Measurements from ENCODE around the gene ACBD6. TPM values are rescaled to one million over a fixed set of nuclear protein-coding genes. Genes with fewer than 3 reads are reported as not detected.

Gene ACBD6
- total and polyA plus RNA-seq, 2 experiments from 2014 or later = 75.7 to 88.8 TPM

DNA sequence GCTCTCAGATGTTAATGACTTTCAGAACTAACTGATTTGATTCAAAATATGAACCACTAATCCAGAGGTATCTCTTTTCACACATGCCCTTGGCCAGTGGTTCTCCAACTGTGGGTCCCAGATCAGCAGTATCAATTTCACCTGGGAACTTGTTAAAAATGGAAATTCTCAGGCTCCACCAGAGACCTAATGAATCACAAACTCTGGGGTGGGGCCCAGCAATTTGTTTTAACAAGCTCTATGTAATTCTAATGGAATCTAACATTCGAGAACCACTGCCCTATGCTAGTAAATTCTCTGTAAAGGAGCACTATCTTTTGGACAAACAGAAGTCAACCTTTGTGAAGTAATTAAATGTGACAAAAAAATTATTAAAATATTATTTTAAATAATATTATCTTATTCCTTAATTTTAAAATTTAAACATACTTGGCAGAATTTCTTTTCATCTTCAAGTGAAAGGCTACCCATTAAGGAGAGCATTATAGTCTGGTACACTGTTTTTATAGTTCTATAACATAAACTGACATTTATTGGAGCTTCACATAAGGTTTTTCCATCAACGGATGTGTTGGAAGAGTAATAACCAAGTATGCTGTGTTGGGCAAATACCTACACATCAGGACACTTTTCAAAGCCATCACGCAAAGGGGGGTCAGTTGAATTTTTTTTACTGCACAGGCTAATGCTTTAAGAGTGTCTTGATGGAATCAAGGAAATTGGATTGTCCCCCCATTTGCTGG is 141.9 kb downstream of the ACBD6 start:
- no peak for ATAC-seq
- Mint-ChIP-seq H3K36me3 (ENCODE audit: low read depth) (no peaks in the 10 kb centered on the region), H3K4me3 (no peak overlapping the region), H3K27ac (no peak overlapping the region), H3K9me3 (no peaks in the 10 kb centered on the region), H3K4me1 (peaks cover 31% of the 10 kb centered on the region), H3K27me3 (ENCODE audit: insufficient read depth, low read depth, poor library complexity) (no peaks in the 10 kb centered on the region)
- TF ChIP-seq ZNF331 (CRISPR knock-in tag; IDR thresholded peaks at IDR 0.05; ENCODE audit: low read depth) = no peak
- TF ChIP-seq, protein P1, sequence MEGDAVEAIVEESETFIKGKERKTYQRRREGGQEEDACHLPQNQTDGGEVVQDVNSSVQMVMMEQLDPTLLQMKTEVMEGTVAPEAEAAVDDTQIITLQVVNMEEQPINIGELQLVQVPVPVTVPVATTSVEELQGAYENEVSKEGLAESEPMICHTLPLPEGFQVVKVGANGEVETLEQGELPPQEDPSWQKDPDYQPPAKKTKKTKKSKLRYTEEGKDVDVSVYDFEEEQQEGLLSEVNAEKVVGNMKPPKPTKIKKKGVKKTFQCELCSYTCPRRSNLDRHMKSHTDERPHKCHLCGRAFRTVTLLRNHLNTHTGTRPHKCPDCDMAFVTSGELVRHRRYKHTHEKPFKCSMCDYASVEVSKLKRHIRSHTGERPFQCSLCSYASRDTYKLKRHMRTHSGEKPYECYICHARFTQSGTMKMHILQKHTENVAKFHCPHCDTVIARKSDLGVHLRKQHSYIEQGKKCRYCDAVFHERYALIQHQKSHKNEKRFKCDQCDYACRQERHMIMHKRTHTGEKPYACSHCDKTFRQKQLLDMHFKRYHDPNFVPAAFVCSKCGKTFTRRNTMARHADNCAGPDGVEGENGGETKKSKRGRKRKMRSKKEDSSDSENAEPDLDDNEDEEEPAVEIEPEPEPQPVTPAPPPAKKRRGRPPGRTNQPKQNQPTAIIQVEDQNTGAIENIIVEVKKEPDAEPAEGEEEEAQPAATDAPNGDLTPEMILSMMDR (conservative IDR thresholded peaks at IDR 0.05; ENCODE audit: low read depth in 2 of 2) = no peak
- H2AFZ ChIP-seq = no peak overlapping the region
- no peak overlapping the region for H3K4me2 ChIP-seq
- no peaks in the 10 kb centered on the region for H3K9me2 ChIP-seq (ENCODE audit: insufficient read depth)
- H3K27ac ChIP-seq (ENCODE audit: low read depth) = no peak overlapping the region
- H3K27me3 ChIP-seq (ENCODE audit: insufficient read depth) = no peaks in the 10 kb centered on the region
- no peaks in the 10 kb centered on the region for H3K79me2 ChIP-seq (replicated peaks; ENCODE audit: insufficient read depth)
- DNase-seq (ENCODE audit: low spot score) = no peak
- H3F3A ChIP-seq (replicated peaks; ENCODE audit: low read depth) = no peaks in the 10 kb centered on the region
- H4K20me1 ChIP-seq (replicated peaks; ENCODE audit: insufficient read depth) = peaks cover 4% of the 10 kb centered on the region; the same call in 1 of the 2 replicates
- no peaks in the 10 kb centered on the region for H3K36me3 ChIP-seq (ENCODE audit: insufficient read depth)
- peaks cover 21% of the 10 kb centered on the region; the same call in 1 of the 2 replicates for H3K4me1 ChIP-seq (ENCODE audit: insufficient read depth)
- H3K4me3 ChIP-seq = no peak overlapping the region

DNA sequence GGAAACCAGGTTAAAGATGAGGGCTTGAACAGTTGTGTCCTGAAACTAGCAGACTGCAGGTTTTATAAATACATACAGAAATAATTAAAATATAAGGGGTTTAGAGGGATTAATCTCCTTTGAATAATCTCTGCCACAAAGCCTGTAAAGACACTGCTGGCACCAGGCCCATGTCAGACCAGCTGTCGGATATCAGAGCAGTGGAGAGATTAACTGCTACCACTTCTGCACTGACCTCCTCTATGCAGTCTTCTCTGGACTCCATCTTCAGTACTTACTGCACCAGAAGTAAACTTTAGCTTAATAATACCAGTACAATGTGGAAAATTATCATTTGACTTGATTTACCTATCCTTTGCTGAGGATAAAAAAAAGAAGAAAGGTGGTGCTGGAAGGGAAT is 143.7 kb downstream of the ACBD6 start:
- Histone ChIP-seq H3K9me2 (ENCODE audit: insufficient read depth) (no peaks in the 10 kb centered on the region), H3K4me2 (no peak overlapping the region), H3K27me3 (ENCODE audit: insufficient read depth) (no peaks in the 10 kb centered on the region), H3K36me3 (ENCODE audit: insufficient read depth) (no peaks in the 10 kb centered on the region), H3K79me2 (replicated peaks; ENCODE audit: insufficient read depth) (no peaks in the 10 kb centered on the region), H3F3A (replicated peaks; ENCODE audit: low read depth) (no peaks in the 10 kb centered on the region), H4K20me1 (replicated peaks; ENCODE audit: insufficient read depth) (peaks cover 4% of the 10 kb centered on the region; the same call in 1 of the 2 replicates), H3K27ac (ENCODE audit: low read depth) (no peak overlapping the region), H3K4me1 (ENCODE audit: insufficient read depth) (peaks cover 16% of the 10 kb centered on the region; the same call in 1 of the 2 replicates), H2AFZ (no peak overlapping the region), H3K4me3 (no peak overlapping the region)
- H3K9me3 Mint-ChIP-seq = no peaks in the 10 kb centered on the region
- no peak overlapping the region; the same call in 1 of the 2 replicates for H3K27ac Mint-ChIP-seq
- TF ChIP-seq STAT1 (IDR thresholded peaks at IDR 0.05; ENCODE audit: unreplicated experiment) (no peak), EZH2 (IDR thresholded peaks at IDR 0.05; ENCODE audit: low read depth, unreplicated experiment) (no peak), ZNF331 (CRISPR knock-in tag; IDR thresholded peaks at IDR 0.05; ENCODE audit: low read depth) (no peak), ZNF114 (CRISPR knock-in tag; IDR thresholded peaks at IDR 0.05) (no peak), CREB1 (CRISPR knock-in tag; IDR thresholded peaks at IDR 0.05; ENCODE audit: low read depth) (no peak), EZH2phosphoT487 (IDR thresholded peaks at IDR 0.05; ENCODE audit: unreplicated experiment) (no peak)
- TF ChIP-seq, protein P2, sequence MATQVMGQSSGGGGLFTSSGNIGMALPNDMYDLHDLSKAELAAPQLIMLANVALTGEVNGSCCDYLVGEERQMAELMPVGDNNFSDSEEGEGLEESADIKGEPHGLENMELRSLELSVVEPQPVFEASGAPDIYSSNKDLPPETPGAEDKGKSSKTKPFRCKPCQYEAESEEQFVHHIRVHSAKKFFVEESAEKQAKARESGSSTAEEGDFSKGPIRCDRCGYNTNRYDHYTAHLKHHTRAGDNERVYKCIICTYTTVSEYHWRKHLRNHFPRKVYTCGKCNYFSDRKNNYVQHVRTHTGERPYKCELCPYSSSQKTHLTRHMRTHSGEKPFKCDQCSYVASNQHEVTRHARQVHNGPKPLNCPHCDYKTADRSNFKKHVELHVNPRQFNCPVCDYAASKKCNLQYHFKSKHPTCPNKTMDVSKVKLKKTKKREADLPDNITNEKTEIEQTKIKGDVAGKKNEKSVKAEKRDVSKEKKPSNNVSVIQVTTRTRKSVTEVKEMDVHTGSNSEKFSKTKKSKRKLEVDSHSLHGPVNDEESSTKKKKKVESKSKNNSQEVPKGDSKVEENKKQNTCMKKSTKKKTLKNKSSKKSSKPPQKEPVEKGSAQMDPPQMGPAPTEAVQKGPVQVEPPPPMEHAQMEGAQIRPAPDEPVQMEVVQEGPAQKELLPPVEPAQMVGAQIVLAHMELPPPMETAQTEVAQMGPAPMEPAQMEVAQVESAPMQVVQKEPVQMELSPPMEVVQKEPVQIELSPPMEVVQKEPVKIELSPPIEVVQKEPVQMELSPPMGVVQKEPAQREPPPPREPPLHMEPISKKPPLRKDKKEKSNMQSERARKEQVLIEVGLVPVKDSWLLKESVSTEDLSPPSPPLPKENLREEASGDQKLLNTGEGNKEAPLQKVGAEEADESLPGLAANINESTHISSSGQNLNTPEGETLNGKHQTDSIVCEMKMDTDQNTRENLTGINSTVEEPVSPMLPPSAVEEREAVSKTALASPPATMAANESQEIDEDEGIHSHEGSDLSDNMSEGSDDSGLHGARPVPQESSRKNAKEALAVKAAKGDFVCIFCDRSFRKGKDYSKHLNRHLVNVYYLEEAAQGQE (IDR thresholded peaks at IDR 0.05; ENCODE audit: unreplicated experiment) = no peak
- TF ChIP-seq, protein P3, sequence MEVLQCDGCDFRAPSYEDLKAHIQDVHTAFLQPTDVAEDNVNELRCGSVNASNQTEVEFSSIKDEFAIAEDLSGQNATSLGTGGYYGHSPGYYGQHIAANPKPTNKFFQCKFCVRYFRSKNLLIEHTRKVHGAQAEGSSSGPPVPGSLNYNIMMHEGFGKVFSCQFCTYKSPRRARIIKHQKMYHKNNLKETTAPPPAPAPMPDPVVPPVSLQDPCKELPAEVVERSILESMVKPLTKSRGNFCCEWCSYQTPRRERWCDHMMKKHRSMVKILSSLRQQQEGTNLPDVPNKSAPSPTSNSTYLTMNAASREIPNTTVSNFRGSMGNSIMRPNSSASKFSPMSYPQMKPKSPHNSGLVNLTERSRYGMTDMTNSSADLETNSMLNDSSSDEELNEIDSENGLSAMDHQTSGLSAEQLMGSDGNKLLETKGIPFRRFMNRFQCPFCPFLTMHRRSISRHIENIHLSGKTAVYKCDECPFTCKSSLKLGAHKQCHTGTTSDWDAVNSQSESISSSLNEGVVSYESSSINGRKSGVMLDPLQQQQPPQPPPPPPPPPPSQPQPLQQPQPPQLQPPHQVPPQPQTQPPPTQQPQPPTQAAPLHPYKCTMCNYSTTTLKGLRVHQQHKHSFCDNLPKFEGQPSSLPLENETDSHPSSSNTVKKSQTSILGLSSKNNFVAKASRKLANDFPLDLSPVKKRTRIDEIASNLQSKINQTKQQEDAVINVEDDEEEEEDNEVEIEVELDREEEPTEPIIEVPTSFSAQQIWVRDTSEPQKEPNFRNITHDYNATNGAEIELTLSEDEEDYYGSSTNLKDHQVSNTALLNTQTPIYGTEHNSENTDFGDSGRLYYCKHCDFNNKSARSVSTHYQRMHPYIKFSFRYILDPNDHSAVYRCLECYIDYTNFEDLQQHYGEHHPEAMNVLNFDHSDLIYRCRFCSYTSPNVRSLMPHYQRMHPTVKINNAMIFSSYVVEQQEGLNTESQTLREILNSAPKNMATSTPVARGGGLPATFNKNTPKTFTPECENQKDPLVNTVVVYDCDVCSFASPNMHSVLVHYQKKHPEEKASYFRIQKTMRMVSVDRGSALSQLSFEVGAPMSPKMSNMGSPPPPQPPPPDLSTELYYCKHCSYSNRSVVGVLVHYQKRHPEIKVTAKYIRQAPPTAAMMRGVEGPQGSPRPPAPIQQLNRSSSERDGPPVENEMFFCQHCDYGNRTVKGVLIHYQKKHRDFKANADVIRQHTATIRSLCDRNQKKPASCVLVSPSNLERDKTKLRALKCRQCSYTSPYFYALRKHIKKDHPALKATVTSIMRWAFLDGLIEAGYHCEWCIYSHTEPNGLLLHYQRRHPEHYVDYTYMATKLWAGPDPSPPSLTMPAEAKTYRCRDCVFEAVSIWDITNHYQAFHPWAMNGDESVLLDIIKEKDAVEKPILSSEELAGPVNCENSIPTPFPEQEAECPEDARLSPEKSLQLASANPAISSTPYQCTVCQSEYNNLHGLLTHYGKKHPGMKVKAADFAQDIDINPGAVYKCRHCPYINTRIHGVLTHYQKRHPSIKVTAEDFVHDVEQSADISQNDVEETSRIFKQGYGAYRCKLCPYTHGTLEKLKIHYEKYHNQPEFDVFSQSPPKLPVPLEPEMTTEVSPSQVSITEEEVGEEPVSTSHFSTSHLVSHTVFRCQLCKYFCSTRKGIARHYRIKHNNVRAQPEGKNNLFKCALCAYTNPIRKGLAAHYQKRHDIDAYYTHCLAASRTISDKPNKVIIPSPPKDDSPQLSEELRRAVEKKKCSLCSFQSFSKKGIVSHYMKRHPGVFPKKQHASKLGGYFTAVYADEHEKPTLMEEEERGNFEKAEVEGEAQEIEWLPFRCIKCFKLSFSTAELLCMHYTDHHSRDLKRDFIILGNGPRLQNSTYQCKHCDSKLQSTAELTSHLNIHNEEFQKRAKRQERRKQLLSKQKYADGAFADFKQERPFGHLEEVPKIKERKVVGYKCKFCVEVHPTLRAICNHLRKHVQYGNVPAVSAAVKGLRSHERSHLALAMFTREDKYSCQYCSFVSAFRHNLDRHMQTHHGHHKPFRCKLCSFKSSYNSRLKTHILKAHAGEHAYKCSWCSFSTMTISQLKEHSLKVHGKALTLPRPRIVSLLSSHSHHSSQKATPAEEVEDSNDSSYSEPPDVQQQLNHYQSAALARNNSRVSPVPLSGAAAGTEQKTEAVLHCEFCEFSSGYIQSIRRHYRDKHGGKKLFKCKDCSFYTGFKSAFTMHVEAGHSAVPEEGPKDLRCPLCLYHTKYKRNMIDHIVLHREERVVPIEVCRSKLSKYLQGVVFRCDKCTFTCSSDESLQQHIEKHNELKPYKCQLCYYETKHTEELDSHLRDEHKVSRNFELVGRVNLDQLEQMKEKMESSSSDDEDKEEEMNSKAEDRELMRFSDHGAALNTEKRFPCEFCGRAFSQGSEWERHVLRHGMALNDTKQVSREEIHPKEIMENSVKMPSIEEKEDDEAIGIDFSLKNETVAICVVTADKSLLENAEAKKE (CRISPR knock-in tag; IDR thresholded peaks at IDR 0.05) = no peak
- no peak for DNase-seq (ENCODE audit: low spot score)
- ATAC-seq = no peak
- H3K36me3 Mint-ChIP-seq (ENCODE audit: low read depth) = no peaks in the 10 kb centered on the region
- no peaks in the 10 kb centered on the region for H3K27me3 Mint-ChIP-seq (ENCODE audit: insufficient read depth, low read depth, poor library complexity)
- peaks cover 36% of the 10 kb centered on the region for H3K4me1 Mint-ChIP-seq
- H3K4me3 Mint-ChIP-seq = no peak overlapping the region
